Activated CD4-positive, alpha-beta T cell treated with anti-CD3 and anti-CD28 coated beads, Interleukin-2, amount 50 U/mL, for 1 hour (primary cell): Measurements from ENCODE around the gene SLC8A1.

Experiments used
- DNase-seq: peaks from one replicate; pipeline ENCODE4 v3.0.0-alpha.2; 2020

Gene SLC8A1

DNA sequence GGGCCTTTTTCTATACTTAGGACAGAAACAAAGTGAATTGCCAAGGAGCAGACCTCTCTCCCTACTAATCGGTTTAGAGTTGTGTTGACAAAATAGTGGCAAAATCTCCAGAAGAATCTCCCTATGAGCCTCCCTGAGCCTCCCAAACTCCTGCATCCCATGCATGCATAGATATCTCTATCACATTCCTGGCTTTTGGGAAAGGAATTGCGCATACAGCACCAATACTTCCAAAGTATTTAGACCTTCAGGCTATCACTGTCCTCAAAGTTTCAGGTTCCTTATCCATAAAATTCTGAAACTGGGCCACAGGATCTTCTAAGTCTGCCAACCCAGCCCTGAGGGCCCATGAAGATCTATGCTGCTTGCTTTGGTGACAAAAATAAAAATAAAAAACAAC is 152.1 kb downstream of the SLC8A1 start:
- DNase-seq, result no peak

DNA sequence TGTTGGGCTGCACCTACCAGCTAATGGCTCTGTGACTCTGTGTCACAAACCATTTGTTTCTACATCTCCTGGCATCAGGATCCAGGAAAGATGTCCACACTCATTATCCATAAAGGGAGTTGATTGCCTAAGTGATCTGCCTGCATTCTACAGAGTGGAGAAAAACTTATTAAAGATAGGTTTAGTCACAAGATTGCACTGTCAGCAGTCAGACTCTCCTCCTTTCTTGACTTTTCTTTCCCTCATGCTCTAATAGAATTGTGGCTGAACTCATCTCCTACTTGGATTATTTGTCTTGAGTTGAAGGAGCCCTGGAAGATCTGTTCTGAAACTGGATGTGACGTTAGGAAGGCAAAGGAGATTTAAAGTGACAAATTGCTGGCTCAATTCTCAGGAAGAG is 152.7 kb downstream of the SLC8A1 start:
- no peak for DNase-seq

DNA sequence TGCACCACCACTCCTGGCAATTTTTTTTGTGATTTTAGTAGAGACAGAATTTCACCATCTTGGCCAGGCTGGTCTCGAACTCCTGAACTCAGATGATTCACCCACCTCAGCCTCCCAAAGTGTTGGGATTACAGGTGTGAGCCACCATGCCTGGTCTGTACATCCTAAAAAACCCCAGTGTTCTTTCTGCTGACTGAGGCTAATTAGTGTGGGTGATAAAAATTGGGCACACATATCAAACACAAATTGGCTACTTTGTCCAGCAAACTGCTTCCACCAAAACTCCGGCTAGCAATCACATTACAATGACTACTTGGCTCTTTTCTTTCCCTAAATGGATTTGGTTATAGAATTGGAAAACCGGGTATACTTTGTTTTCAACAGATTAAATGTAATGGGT is 153.9 kb downstream of the SLC8A1 start:
- DNase-seq, result no peak

DNA sequence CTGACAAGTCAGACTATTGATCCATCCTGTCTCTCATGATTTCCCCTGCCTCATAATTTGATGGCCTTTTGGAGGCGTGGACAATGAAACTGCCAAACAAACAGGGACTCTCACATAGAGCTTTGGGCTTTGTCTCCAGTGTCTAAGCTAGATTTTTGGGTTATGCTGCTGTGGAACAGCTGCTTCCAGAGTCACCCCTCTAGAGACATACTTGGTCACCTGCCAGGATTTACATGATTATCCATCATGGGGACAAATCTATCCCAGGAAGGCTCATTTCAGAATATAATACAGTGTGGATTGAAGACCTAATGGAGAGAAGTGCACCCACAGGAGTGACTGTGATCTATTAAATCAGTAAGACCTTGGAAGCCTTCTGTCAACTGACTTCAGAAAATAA is 159.6 kb downstream of the SLC8A1 start:
- no peak for DNase-seq

DNA sequence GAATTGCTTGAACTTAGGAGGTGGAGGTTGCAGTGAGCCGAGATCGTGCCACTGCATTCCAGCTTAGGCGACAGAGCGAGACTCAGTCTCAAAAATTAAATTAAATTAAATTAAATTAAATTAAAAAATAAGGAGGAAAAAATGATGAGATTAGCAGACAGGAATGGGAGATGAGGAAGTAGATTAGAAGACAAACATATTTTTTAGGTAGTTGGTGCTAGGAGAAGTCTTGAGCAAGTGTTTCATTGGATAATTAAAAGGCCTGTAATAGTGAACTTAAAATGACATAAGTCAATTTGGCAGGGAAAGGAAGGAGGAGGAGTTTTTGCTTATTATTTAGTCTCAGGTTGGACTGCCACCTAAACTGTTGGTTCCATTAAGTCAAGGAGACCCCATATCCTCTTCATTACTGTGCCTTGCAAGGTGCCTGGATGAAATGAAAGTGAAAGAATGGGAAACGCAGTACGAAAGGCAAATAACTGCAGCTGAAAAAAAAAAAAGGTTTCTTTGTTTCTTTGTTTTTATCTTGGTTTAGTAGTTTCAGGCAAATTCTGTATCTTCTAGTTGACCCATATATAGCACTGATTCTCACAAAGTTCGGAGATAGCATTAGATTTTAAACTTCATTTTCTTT is 162.0 kb downstream of the SLC8A1 start:
- no peak for DNase-seq

DNA sequence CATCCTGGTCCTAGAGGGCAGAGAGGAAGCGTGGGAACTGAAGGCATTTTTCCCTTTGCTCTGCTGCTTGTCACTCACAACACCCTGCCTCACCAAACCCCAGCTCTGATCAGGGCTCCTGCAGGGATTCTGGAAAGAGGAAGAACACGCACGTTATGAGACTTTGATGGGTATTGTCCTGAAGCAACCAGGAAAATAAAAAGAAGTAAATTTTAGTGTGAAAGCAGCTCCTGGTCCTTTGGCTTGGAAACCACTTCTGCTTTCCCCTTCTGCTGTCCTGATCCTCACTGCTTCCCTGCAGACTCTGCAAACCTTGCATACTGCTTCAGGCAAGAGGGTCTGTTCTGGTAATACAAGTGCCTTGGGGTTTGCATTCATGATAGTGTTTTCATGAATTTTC is 164.1 kb downstream of the SLC8A1 start:
- DNase-seq, result no peak

DNA sequence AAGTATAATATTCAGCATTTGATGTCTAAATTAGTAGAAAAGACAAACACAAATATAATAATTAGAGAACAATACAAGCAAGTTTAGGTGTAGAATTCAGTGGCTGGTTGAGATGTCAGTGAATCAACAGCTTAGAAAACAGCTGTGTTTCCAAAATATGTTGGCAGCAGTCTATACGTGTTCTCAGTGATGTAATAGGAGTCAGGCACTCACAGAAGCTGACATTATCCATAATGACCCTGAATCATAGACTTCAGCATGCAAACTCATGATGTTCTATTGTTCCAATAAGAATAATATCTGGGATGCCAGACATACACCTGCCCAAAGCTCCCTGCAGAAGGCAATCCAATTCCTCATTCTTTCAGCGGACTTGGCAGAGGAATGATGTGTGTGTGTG is 164.7 kb downstream of the SLC8A1 start:
- no peak for DNase-seq

DNA sequence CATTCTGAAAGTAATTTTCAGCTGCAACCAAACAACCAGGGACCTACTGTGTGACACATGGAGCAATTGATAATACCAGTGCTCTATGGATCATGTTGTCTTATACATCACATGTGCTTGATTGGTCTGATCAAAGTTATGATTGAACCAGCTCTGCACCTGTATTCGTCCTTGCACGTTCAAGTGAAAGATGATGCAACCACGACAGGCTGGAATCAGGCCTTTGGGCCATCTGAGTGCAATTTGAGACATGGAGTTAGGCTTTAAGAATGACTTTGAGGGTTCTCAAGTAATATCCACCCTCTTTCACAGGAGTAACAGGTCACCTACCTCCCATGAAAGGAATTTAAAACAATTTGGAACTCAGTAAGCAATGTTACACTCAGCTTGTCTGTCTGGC is 165.2 kb downstream of the SLC8A1 start:
- DNase-seq, result no peak

DNA sequence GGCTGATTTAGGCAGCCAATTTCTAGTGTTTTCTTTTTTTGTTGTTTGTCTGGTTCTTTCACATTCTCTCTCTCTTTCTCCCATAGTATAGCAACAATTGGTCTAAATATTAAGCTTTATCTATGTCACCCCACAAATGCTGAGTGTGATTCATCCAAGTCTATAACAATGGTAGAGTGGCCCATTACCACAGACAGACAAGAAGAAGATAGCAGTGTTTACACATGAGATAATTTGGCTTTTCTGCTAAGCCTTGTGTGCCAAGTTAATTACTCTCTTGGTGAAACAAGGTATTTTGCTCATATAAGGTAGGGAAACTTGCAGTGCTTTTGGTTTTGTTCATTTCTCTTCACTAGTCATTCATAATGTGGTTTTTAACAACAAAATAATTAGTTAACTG is 166.5 kb downstream of the SLC8A1 start:
- DNase-seq, result no peak

DNA sequence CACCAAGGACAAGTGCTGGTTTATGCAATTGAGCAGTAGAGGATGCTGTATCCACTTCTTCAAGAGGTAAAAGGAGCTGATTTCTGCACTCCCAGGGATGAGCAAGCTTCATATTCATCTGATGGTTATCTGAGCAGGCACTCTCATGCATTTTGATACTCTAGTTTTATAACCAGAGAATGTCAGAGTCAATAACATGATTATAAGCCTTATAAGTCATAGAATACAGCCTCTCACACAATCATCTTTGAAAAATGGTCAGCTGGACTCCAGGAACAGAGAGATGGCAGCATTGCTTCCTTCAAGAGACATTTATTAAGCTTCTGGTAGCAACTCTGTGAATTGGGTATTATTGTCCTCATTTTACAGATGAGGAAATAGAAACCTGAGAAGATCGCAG is 167.1 kb downstream of the SLC8A1 start:
- DNase-seq, result no peak

DNA sequence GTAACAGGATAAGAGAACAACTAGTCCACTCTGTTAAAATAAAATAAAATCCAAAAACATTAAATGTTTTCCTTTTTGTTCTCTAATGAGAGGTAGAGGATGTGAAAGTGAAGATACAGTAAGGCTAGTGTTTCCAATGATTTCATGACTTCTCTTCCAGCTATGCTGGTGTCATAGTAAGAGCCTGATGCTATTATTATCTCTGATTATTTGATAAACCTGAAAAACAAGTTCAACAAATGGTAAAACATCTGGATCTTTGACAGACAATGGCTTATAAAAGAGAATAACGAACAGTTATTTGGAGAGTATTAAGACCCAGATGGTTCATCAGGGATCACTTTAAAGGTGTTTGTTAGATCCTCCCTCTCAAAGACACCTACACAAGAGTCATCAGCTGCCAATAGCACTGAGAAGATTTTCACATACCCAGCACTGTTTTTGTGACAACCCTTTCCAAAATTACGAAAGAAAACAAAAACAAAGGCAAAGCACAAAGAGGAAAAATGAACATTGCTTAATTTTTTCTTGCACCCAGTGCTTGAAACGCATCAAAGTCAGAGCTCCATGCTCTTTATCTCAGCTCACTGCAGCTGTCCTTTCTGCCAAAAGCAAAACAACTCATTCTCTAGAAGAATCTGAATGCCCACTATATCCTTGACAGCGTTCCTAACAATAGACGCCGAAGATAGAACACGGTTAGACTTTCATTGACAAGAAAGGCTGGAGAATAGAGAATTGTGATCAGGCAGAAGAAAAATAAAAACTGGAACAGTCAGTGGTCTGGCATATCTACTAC is 168.6 kb downstream of the SLC8A1 start:
- DNase-seq, result no peak

DNA sequence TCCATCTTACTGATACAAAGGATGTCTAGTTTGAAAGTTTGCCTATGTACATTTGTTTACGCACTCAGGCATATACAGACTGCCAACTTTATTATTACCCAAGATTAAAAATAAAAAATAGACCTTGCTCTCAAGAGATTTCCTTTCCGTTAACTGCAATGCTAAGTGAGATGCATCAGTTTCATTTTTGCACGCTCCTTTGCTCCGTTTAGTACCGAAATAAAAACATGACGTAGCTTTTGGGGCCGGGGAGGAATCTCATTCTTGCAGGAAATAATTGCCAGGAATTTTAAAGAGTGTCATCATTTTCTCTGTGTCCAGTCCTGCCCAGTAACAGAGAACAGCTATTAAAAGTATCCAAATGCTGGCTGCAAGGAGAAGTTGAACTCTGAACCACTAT is 169.5 kb downstream of the SLC8A1 start:
- no peak for DNase-seq

DNA sequence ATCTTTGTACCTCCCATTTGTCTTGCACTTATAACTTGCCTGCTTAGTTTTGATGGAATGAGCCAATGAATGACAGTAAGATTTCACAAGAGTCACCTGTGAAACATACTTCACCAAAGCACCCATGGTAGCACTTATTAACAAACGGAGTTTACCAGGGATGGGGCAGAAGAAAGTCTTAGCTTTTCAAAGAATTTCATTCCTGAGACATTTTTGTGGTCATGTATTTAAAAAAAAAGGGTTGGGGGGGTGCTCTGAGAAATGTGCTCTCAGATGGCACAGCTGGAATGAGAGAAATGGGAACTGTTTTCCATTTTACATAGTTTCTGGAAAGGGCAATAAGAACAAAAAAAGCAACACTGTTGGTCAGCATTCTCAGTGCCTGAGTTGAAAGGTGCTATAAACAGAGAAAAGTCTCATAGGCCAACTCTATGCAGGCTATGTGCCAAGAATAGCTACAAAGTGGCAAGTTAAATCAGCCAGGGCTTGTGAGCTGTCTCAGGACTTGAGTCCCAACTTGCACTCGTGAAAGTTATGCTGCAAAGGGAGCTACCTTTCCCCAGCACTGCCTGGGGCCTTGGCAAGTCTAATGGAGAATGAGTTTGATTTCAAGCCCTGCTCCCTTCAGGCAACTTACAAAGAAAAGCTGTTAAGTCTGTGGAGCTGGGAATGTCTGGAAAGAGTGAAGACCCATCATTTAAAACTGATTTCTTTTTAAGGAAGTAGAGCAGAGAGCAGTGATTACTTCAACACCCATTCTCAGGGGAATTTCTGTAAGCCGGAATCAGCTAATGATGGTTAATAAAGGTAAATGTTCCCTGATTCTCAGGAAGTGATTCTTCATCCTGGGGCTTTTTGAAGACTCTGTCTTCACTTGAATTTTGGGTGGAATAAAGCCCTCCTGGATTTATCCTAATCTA is 170.6 kb downstream of the SLC8A1 start:
- no peak for DNase-seq

DNA sequence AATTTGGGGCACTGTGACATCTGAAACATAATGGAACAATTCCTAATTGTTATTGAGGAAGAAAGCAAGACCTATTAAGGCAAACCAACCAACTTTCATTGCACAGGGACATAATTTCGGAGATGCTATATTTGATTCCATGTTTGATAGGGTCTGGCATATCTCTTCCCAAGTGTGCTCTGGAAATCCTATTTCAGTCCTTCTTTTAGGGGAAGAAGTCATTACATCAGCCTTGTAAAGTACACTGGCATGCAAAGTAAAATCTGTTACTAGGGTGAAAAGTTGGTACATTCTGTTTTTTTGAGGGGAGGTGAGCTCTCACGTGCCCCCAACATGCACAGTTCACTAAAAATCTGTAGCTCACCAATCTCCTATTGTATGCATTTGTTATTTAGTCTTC is 172.4 kb downstream of the SLC8A1 start:
- no peak for DNase-seq

DNA sequence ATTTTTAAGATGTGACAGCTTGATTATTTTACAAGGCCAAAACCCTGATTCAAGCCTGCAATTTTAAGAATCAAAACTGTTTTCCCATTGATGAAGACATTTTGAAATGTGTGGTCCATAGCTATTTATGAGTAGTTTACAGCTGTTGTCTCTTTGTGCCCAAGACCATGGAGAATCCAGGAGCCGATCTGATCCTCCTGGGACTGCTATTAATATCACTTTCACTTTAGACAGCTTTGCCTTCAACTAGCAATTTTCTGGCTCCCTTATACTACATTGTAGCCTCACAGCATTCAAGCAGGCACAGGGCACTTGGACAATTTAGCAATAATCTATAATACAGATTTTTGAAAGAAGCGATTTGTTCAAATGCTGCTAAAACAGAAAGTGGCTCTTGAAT is 172.9 kb downstream of the SLC8A1 start:
- no peak for DNase-seq

DNA sequence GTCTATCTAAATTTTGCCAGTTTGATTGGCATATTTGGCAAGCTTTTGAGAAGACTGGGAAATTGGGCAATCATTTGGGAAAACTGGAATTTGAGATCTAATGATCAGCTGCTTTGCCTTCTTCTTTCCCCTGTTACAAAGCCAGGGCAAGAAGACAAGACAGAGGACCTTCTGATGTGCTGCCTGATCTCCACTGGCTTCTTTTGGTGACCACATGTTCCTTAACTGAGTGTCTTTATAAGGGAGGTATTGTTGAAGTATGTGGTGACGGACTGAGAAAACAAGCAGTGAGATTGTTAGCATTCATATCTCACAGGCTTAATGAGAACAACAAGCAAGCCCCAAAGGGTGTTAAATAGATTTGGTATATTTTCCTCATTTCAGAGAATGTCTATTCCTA is 175.8 kb downstream of the SLC8A1 start:
- DNase-seq, result no peak

DNA sequence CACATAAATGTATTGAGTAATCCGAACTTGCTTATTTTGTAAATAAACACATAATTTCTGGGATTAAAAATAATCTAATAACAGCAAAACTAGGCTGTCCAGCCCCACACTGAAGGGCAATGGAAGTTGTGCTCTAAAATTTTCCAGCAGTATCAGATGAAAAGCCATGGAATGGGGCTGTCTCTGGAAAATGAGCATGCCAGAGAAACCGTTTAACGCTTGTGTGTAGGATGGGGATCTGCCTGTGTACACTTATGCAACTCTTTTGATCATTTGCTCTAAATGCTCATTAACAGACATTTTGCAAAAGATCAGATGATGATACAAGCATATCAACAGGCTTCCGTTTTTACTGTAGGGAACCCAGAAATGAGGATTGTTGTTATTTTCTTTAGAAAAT is 177.6 kb downstream of the SLC8A1 start:
- no peak for DNase-seq

DNA sequence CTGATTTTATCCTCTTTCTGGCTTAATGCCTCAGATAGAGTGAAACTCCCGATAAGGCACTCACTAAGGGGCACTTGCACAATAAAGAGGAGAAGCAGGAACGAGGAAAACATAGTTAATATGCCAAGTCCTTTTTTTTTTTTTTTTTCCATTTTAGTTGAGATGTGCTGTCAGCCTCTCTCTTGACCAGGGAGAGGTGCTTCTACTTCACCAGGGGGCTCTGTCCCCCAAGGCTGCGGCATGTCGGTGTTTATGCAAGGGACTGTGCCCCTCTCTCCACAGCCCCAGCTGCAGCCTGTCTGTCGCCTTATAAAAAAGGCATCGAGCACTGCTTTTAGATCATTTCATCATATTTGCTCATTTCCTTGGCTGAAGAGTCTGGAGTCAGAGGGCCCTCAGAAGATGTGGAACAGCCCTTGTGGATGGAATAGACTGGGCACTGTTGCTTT is 178.1 kb downstream of the SLC8A1 start:
- DNase-seq, result no peak

DNA sequence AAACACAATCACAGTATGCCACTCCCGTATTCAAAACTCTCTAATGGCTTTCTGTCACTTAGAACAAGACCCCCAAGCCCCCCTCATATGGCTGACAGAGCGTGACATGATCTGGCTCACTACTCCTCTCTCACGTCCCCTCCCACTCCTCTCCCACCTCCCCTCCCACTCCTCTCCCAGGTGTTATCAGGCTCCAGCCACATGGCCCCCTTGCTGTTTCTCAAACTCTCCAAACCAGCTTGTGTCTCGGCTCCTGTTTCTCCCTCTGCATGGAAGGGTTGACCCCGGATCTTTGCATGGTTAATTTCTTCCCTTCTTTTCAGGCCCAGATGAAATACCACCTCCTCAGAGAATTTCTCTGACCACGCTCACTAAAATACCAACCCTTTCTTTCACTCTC is 180.8 kb downstream of the SLC8A1 start:
- DNase-seq, result no peak

DNA sequence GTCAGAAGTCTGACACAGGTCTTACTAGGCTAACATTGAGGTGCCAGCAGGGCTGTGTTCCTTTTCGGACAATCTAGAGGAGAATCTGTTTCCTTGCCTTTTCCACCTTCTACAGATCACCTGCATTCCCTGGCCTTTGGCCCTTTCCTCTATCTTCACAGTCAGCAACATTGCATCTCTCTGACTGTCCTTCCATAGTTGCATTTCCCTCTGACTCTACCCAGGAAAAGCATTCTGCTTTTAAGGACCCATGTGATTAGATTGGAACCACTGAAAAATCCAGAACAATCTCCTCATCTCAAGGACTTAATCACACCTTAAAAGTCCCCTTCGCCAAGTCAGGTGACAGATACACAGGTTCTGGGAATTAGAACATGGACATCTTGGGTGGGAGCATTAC is 181.5 kb downstream of the SLC8A1 start:
- DNase-seq, result no peak

DNA sequence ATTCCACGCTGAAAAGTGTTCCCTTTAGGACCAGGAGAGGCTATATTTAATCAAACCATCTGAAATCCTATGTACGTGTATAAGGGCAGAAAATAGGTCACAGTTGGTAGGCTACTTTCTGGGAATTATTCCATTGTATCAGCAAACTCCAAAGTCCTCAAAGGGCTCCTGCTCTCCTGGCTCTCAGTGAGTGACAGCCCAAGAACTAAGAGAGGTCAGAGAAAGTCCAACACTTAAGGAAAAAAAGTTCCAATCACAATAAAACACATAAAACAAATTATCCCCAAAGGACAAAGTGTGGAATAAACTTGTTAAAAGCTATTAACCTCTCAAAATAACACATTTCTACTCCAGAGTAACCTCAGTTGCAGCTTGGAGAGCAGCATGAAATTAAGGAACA is 183.3 kb downstream of the SLC8A1 start:
- DNase-seq, result no peak

DNA sequence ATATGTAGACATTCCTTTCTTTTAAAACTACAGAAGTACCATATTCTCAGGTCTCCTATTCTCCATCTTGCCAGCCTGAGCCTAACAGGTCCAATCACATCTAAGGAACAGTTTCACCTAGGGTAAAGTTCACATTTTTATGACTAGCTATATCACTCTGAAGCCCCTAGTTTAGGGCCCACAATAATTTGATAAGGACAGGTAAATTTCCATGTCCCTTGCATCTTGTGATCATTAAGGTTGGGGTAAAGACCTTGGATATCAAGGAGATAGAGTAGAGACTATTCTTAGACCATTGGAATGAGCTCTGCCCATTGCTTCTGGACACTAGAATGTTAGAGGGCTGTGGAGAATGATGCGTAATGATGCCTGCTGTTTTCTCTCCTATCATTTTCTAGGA is 185.7 kb downstream of the SLC8A1 start:
- DNase-seq, result no peak

DNA sequence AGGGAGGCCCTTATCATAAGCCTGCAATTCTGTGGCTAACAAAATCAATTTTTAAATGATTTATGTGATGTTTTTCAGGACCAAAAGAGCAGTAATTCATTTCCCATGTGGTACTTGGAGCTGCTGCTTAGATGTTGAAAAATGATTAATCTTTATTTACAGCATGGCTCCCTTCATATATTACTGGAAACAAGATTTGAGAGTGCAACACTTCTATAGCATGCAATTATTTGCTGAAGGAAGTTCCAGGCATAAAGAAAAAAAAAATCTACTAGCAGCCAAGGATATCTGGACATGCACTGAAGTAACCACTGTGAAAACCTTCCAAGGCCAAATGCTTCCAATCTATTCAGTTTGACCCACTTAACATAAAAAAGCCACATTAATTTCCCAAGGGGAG is 186.3 kb downstream of the SLC8A1 start:
- no peak for DNase-seq

DNA sequence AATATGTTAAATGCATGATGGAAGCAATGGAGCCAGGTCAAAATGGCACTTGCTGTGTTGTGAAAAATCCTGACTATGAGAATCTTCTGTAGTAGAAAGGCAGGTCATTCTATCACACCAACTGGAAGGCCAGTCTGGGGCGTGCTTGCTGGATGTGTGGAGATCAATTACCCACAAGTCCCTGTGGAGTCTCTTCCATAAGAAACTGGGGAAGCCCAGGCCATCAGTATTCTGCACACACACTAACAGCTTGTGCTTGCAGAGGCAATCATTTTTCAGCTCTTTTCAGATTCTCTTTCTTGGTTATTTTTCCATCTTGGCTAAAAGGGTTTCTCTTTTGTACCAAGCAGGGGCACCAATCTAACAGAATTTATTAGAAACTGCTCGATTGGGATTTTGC is 190.8 kb downstream of the SLC8A1 start:
- no peak for DNase-seq
